Measurements from ENCODE around the gene FH.

Gene FH

GRCh38 chr1:241527146-241527545 lies 7.6 kb upstream of the FH start:
- DNase-seq (ENCODE audit: low spot score): no peak
- no peak for TF ChIP-seq CTCF (conservative IDR thresholded peaks at IDR 0.05; ENCODE audit: low read depth)
- ChIA-PET POLR2A (ENCODE audit: low non-redundant PET) (no interaction called here), CTCF (no interaction called here)
- no peak overlapping the region for H3K27ac ChIP-seq

GRCh38 chr1:241525026-241525425 lies 5.5 kb upstream of the FH start:
- POLR2A ChIA-PET (ENCODE audit: low non-redundant PET): no interaction called here
- CTCF ChIA-PET: interaction anchor here (0.7 kb wide), 1 partner anchor 323 kb away, joined by 3 read pairs; the partner anchor contains the start of gene EXO1
- no peak for DNase-seq (ENCODE audit: low spot score)
- no peak for TF ChIP-seq CTCF (conservative IDR thresholded peaks at IDR 0.05; ENCODE audit: low read depth)
- no peak overlapping the region for H3K27ac ChIP-seq

- CTCF ChIA-PET: no interaction called here
- no peak overlapping the region for H3K27ac ChIP-seq
- no peak for TF ChIP-seq CTCF (conservative IDR thresholded peaks at IDR 0.05; ENCODE audit: low read depth)
- POLR2A ChIA-PET (ENCODE audit: low non-redundant PET): no interaction called here
- no peak for DNase-seq (ENCODE audit: low spot score)
These were observed 2.2 kb upstream of the FH start for GRCh38 chr1:241521718-241522117.

- no peak for DNase-seq (ENCODE audit: low spot score)
- ChIA-PET POLR2A (ENCODE audit: low non-redundant PET) (no interaction called here), CTCF (interaction anchor here (0.7 to 0.8 kb wide), 2 partner anchors 106 to 297 kb away, joined by 9 to 12 read pairs; no protein-coding TSS in a partner anchor)
- TF ChIP-seq CTCF (conservative IDR thresholded peaks at IDR 0.05; ENCODE audit: low read depth): no peak
- no peak overlapping the region for H3K27ac ChIP-seq
These were observed 518 bp upstream of the FH start for GRCh38 chr1:241520080-241520465.

- CTCF ChIA-PET: no interaction called here
- POLR2A ChIA-PET (ENCODE audit: low non-redundant PET): no interaction called here
- no peak for TF ChIP-seq CTCF (conservative IDR thresholded peaks at IDR 0.05; ENCODE audit: low read depth)
- DNase-seq (ENCODE audit: low spot score): peak; percentile 6
- peak overlapping the region; percentile 88 for H3K27ac ChIP-seq
These were observed 863 bp downstream of the FH start for GRCh38 chr1:241518476-241519307.

- no peak for TF ChIP-seq CTCF (conservative IDR thresholded peaks at IDR 0.05; ENCODE audit: low read depth)
- H3K27ac ChIP-seq: no peak overlapping the region
- CTCF ChIA-PET: interaction anchor here (0.7 kb wide), 1 partner anchor 700 kb away, joined by 3 read pairs; no protein-coding TSS in a partner anchor
- no peak for DNase-seq (ENCODE audit: low spot score)
- POLR2A ChIA-PET (ENCODE audit: low non-redundant PET): no interaction called here
These were observed 6.2 kb downstream of the FH start for GRCh38 chr1:241513378-241513777.
